Activated CD4-positive, CD25-positive, alpha-beta regulatory T cell treated with anti-CD3 and anti-CD28 coated beads, Interleukin-2, amount 50 U/mL, for 72 hours (primary cell): ENCODE measurements around the gene TUBGCP3.
"Not testable (repeated sequence)": the region's sequence is repeated elsewhere in the genome, so short reads cannot be mapped to it uniquely, and the experiment has no call there.

ENCODE experiments used
- DNase-seq: peaks from one replicate; pipeline ENCODE4 v3.0.0; 2021

Gene TUBGCP3

DNA sequence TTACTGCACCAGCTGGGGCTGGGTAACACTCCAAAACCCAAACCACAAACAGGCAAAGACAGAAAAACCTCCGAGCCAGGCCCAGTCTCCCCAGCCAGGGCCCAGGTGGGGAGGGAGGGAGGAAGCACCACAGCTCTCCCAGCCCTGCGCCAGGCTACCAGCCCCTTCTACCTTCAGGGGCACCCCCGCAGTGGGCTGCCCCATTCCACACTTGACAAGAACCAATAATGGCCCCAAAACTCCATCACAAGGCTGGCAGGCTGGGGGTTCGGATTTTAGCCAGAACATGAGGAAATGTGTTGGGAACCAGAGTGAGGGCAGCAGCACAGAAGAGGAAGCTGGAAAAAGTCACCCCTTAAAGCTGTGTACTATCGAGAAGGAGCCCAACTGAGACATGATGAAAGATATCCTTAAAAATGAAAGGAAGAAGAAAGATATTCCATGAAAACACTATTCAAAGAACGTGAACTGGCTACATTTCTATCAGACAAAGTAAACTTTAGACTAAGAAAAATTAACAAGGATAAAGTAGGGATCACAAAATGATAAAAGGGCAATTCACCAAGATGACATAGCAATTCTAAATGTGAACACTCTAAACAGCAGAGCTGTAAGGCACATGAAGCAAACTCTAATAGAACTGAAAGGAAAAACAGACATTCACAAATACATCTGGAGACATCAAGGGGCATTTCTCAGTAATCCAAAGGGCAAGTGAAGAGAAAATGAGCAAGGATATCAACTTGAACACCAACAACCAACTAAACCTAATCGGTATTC, 12.9 kb downstream of the TUBGCP3 start:
- DNase-seq = no peak

DNA sequence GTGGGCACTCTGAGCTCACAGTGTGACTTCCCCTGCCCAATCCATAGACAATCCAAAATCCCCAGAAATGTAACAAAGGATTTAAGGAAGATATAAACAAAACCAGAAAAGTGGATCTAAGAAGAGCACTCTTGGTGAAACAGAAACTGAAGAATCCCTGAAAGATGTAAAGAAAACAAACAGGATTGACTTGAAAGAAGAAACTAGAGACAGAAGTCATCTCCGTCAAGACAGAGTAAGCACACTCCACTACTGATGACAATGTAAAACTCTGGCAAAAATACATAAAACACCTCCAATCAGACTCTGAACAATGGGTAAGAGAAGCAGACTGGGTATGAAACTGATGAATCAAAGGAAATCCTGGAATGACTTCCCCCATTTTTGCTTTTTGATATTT, 13.5 kb downstream of the TUBGCP3 start:
- DNase-seq = no peak

DNA sequence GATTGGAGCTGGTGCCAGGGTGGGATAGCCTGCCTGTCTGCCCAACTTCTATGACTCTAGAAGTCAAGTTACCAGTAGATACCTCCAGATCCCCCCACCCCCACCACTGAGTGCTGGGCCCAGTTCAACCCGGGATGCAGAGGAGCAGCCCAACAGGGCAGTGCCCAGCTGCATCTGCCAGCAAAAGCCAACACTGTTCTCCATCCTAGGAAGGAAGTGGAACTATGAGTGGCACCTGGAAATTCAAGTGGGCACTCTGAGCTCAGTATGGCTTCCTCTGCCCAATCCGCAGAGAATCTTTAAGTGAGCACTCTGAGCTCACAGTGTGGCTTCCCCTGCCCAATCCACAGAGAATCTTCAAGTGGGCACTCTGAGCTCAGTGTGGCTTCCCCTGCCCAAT, 14.2 kb downstream of the TUBGCP3 start:
- no peak for DNase-seq

- DNase-seq = no peak
Observed at GRCh38 chr13:112572366-112572765, 15.6 kb downstream of the TUBGCP3 start.

DNA sequence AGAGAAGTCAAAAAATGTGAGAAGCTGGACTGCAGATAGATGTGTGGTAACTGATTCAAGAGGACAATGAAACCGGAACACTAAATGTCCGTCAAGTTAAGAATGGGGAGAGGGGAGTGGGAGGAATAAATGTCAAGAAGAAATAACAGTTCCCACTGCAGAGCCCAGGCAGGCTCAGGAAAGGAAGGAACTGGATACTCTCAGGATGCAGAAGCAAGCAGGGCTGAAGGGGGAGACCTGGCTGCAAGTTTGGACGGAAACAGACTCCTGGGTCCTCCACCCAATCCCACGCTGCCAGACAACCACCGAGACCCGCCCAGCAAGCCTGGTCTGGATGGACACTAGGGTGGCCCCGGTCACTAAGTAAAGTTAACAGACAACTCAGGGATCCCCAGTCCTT, 18.1 kb downstream of the TUBGCP3 start:
- DNase-seq = no peak

DNA sequence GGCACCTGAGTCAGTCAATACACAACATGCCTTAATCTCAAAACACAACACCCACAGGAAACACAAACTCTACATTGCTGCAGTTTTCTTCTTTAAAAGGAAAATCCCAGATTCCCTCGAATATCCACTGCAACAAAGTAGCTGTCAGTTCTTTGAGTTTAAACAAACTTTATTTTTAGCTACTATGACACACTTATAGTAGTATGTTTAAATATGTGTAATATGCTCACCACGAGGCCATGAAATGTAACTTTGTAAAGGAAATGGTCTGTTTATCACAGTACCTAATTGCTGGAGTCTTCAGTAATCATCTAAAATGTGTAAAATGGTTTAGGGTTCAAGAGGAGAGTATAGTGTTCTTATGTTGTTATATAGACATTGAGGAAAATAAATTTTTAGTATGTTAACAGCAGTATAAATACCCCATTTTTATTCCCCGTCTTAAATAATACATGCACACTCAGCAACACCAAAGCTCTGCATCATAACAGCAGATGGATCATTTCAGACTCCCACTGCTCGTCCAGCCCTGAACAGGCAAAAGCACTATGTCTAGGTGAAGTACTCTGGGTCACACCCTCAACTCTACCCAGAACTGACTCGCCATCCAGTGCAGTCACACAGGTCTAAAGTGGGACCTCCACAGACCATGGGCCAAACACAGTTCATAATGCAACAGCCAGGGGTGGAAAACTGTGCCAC, 20.6 kb downstream of the TUBGCP3 start:
- no peak for DNase-seq

GRCh38 chr13:112562786-112563383, 25.1 kb downstream of the TUBGCP3 start:
- no peak for DNase-seq

GRCh38 chr13:112562254-112562653, 25.7 kb downstream of the TUBGCP3 start:
- no peak for DNase-seq

- no peak for DNase-seq
Observed at GRCh38 chr13:112561478-112561877, 26.5 kb downstream of the TUBGCP3 start.

- no peak for DNase-seq
Observed at GRCh38 chr13:112558696-112559418, 29.1 kb downstream of the TUBGCP3 start.

- DNase-seq = no peak
Observed at GRCh38 chr13:112556600-112556999, 31.4 kb downstream of the TUBGCP3 start.

DNA sequence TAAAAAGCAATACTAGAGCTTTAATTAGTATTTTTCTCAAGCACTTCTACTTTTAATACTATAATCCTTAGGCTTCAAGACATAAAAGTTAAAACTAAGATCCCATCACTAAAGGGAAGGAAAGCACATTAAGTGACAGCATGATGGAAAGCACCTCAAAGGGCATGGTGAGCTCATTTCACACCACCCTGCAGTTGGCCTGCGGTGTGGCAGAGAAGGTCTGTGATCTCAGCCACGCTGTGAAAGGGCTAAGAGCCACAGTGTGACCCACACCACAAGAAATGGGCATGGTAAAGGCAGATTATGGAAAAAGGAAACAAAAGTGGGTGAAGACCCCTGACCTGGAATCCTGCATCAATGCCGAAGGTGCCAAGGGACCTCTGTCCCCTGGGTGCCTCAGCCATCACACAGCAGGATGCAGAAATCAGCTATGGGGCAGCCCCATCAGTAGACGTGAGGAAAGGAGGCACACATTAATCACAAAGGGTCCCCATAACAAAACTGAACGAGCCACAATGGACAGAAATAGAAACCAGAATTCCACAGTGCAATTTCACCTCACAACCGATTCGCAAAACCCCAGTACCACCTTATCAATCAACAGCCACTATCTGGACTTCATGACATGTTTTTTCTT, 33.6 kb downstream of the TUBGCP3 start:
- DNase-seq = no peak

- DNase-seq = not testable (repeated sequence)
Observed at GRCh38 chr13:112548975-112549374, 39.0 kb downstream of the TUBGCP3 start.

DNA sequence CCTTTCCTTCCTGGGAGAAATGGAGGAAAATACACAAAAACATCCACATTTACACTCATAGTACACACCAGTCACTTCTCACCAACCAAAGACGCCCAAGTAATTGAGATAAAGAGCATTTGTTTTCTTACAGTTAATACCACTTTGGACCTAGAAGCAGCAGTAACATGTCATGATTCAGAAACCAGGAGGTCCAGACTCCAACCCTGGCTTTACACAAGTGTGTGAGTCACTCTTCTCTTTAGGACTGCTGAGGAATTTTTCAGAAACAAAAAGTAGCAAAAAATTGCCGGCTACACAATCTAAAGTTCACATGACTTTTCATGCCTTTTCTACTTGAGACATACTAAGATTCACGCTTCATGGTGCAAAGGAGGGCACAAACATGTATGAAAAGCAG, 42.1 kb downstream of the TUBGCP3 start:
- DNase-seq = no peak

GRCh38 chr13:112532837-112533745, 54.9 kb downstream of the TUBGCP3 start:
- DNase-seq = no peak

GRCh38 chr13:112531263-112531794, 56.6 kb downstream of the TUBGCP3 start:
- DNase-seq = no peak

DNA sequence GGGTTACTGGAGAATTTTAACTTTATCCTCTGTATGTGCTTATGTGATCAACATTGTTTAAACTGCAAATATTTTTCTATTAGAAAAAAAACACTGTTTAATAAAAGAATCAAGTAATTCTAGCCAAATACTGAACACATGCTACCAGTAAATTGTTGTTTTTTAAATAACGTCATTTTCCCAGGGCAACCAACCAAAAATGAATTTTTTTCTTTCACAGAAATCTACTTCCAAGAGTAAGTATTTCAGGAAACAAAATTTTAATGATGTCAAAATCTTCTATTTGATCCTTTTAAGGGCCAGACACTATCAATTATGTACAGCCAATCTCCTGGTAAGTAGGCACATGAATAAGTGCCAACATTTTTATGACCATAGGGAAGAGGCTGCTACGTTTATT, 57.1 kb downstream of the TUBGCP3 start:
- no peak for DNase-seq

- DNase-seq = no peak
Observed at GRCh38 chr13:112529216-112529615, 58.7 kb downstream of the TUBGCP3 start.

GRCh38 chr13:112526146-112526853, 61.7 kb downstream of the TUBGCP3 start:
- no peak for DNase-seq

DNA sequence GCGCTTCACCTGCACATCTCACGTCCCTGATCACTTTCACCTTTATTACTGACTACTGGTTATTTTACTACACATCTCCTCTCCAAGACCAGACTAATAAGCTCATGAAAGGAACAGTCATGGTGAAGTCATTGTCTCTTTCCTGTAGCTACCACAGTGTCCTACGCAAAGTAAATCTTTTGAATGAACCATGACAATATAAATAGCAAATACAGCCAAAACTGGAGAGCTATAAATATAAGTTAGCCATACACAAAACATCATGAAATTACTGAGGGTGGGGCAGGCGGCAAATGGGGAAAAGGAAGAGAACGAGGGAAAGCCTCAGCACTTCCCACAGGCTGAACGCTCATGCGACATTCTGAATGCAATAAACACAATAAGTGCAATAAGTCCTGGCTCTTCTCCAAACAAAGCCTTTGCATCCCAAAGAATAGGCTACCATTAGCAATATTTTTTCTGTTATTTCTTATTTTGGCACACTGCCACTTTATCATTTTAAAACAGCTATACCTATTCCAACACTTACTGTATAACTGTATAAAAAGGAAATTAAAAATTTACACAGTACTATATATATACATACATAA, 62.5 kb downstream of the TUBGCP3 start:
- DNase-seq = no peak
